HT1080 (cell line): ENCODE results near the gene LPCAT3. TPM values are rescaled to one million over a fixed set of nuclear protein-coding genes. Genes with fewer than 3 reads are reported as not detected.

Experiments used
- small RNA-seq: library from RNA; depleted of rRNA; stranded (forward); fragments of <200 nt; gene quantifications from one replicate; pipeline ENCODE3, GENCODE V24; 2014
- total RNA-seq: library from RNA; depleted of rRNA; stranded (reverse); fragments of >200 nt; shearing (Covaris generic); gene quantifications from 2 replicates; pipeline ENCODE4 v1.2.3, GENCODE V29; 2014; rRNA removed

The LPCAT3 gene
- total RNA-seq, 1 experiment from 2014 or later, result 9.6 TPM

Small RNAs within 50 kb of the gene (small RNA-seq; reads per million reads assigned to genes)
- gene AC006512.1 (not detected), gene MIR141 (0.07 reads per million), gene MIR200C (not detected), gene RNU7-1 (not detected), gene SCARNA12 (2.4 reads per million, percentile 84 among the genes with 10 or more reads in this experiment)

Other genes starting within 250 kb of the LPCAT3 start
- gene LAG3, start 246.0 kb downstream of the LPCAT3 start, total RNA-seq, result 0.20 and 2.0 TPM in 2 replicates
- 0.10 TPM in 1 of 2 replicates, not detected in the other for gene CD4, start 228.9 kb downstream of the LPCAT3 start, total RNA-seq
- 7.2 and 8.7 TPM in 2 replicates for gene GPR162, start 196.7 kb downstream of the LPCAT3 start, total RNA-seq
- gene P3H3, start 190.1 kb downstream of the LPCAT3 start, total RNA-seq, result 31.5 and 31.7 TPM in 2 replicates
- gene GNB3, start 177.6 kb downstream of the LPCAT3 start, total RNA-seq, result 1.5 and 1.6 TPM in 2 replicates
- gene CDCA3, start 167.2 kb downstream of the LPCAT3 start, total RNA-seq, result 129 and 190 TPM in 2 replicates
- gene USP5, start 166.3 kb downstream of the LPCAT3 start, total RNA-seq, result 109 and 112 TPM in 2 replicates
- gene TPI1, start 150.9 kb downstream of the LPCAT3 start, total RNA-seq, result 1,401 and 1,471 TPM in 2 replicates
- gene SPSB2, start 145.2 kb downstream of the LPCAT3 start, total RNA-seq, result 15.7 and 20.0 TPM in 2 replicates
- gene LRRC23, start 113.7 kb downstream of the LPCAT3 start, total RNA-seq, result 3.5 and 3.6 TPM in 2 replicates
- gene ENO2, start 103.9 kb downstream of the LPCAT3 start, total RNA-seq, result 13.4 and 26.3 TPM in 2 replicates
- gene ATN1, start 90.5 kb downstream of the LPCAT3 start, total RNA-seq, result 6.6 and 11.6 TPM in 2 replicates
- gene RNU7-1, start 74.7 kb downstream of the LPCAT3 start, total RNA-seq, result not detected in 2 replicates
- 127 and 201 TPM in 2 replicates for gene C12orf57, start 74.5 kb downstream of the LPCAT3 start, total RNA-seq
- gene PTPN6, start 67.1 kb downstream of the LPCAT3 start, total RNA-seq, result 0.05 and 0.37 TPM in 2 replicates
- 647 and 649 TPM in 2 replicates for gene PHB2, start 47.8 kb downstream of the LPCAT3 start, total RNA-seq
- gene EMG1, start 47.6 kb downstream of the LPCAT3 start, total RNA-seq, result 107 and 122 TPM in 2 replicates
- 1.8 and 3.3 TPM in 2 replicates for gene C1S, start 42.2 kb upstream of the LPCAT3 start, total RNA-seq
- 1.3 and 2.3 TPM in 2 replicates for gene C1R, start 74.0 kb upstream of the LPCAT3 start, total RNA-seq
- 18.0 and 20.3 TPM in 2 replicates for gene C1RL, start 90.7 kb upstream of the LPCAT3 start, total RNA-seq
- not detected in 2 replicates for gene RBP5, start 110.4 kb upstream of the LPCAT3 start, total RNA-seq
- 7.7 and 14.0 TPM in 2 replicates for gene CLSTN3, start 111.9 kb upstream of the LPCAT3 start, total RNA-seq
- 20.5 and 22.1 TPM in 2 replicates for gene PEX5, start 171.2 kb upstream of the LPCAT3 start, total RNA-seq